ENCODE measurements around the gene SLC25A21. TPM values are rescaled to one million over a fixed set of nuclear protein-coding genes. Genes with fewer than 3 reads are reported as not detected.

Gene SLC25A21
- polyA plus RNA-seq, 2 of the 4 experiments (the other 2 are of a cell fraction), result 0.68 to 1.4 TPM

DNA sequence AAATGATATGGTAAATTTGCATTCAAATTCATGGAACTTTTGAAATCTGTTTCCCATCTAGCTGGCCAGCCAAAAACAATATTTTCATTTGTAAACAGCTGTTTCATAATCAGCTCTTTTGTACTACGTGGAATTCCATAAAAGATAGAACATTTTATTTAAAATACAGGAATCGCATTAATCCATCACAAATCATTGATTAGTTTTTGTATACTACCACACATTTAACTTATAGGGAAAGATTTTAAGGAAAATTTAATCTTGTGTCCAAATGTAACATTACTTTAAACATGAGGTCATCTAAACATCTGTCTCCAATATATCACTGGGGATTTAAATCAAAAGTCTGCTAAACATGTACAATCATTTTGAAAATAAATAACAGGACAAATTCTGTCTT lies 33.5 kb downstream of the SLC25A21 start:
- ChIA-PET CTCF (interaction anchor here (0.5 to 3.8 kb wide), 5 partner anchors 11 to 585 kb away, joined by 3 to 32 read pairs (median 3); no protein-coding TSS in a partner anchor), POLR2A (interaction anchor here (0.6 kb wide), 1 partner anchor 1142 kb away, joined by 4 read pairs; no protein-coding TSS in a partner anchor)
- Histone ChIP-seq H3K4me1 (no peaks in the 10 kb centered on the region), H3K4me3 (no peak overlapping the region), H3K9me3 (no peaks in the 10 kb centered on the region), H3K4me2 (no peak overlapping the region), H3K27ac (no peak overlapping the region)
- no peak for FAIRE-seq
- TF ChIP-seq HOXB5 (CRISPR knock-in tag; IDR thresholded peaks at IDR 0.05), result no peak
- no peak for TF ChIP-seq FOSL2 (IDR thresholded peaks at IDR 0.05)
- no peak for TF ChIP-seq FOSL2 (CRISPR knock-in tag; IDR thresholded peaks at IDR 0.05)
- TF ChIP-seq BHLHE40 (IDR thresholded peaks at IDR 0.05; ENCODE audit: low read depth, low read length), result no peak
- TF ChIP-seq KDM5A (IDR thresholded peaks at IDR 0.05), result no peak
- no peak for TF ChIP-seq TP53 (CRISPR knock-in tag; IDR thresholded peaks at IDR 0.05)
- no peak for TF ChIP-seq NPAS2 (CRISPR knock-in tag; IDR thresholded peaks at IDR 0.05; ENCODE audit: borderline replicate concordance)
- TF ChIP-seq POLR2A (IDR thresholded peaks at IDR 0.05; ENCODE audit: low read length), result no peak
- no peak for TF ChIP-seq SREBF2 (IDR thresholded peaks at IDR 0.05)
- TF ChIP-seq, protein P1, sequence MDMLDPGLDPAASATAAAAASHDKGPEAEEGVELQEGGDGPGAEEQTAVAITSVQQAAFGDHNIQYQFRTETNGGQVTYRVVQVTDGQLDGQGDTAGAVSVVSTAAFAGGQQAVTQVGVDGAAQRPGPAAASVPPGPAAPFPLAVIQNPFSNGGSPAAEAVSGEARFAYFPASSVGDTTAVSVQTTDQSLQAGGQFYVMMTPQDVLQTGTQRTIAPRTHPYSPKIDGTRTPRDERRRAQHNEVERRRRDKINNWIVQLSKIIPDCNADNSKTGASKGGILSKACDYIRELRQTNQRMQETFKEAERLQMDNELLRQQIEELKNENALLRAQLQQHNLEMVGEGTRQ (IDR thresholded peaks at IDR 0.05), result no peak
- TF ChIP-seq CBX8 (IDR thresholded peaks at IDR 0.05), result no peak
- no peak for TF ChIP-seq KDM1A (IDR thresholded peaks at IDR 0.05; ENCODE audit: low read depth)
- no peak for TF ChIP-seq HOXB13 (CRISPR knock-in tag; IDR thresholded peaks at IDR 0.05; ENCODE audit: low read depth)
- 67% methylated on average over 2 of the region's 2 CpGs for WGBS (ENCODE audit: missing lambda C conversion rate)
- no peak for DNase-seq (ENCODE audit: low read depth in 1 of 2, low spot score in 1 of 2)
- ATAC-seq, result no peak

DNA sequence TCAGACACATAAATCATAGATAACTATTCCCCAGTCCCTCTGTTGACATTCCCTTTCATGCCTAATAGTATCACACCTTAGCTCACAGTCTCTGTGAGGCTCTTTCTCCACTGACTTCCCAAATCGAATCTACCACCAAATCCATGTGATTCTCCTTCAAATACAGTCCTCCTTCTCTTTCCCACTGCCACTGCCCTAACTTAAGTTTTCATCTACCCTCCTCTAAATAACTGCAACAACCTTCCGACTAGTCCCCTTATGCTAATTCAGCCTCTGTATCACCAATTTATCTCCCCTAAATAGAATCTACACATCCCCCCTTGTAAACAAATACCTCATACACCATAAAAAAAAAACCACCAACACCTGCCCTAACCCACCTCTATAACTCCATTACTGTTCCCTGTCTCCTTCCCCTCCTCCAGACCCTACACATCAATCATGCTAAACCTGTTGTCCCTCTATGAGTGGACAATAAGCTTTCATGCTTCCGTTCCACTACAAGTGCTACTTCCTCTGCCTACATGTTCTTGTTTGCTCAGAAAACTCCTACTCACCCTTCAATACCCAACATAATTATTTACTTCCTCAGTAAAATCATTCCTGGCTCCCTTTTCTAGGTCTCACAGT lies 39.0 kb downstream of the SLC25A21 start:
- WGBS (ENCODE audit: missing lambda C conversion rate), result 66% methylated on average over 3 of the region's 3 CpGs
- no peak for FAIRE-seq
- Histone ChIP-seq H3K27ac (no peak overlapping the region), H3K4me1 (no peaks in the 10 kb centered on the region), H3K4me3 (no peak overlapping the region), H3K9me3 (no peaks in the 10 kb centered on the region), H3K4me2 (no peak overlapping the region)
- TF ChIP-seq RARB (CRISPR knock-in tag; IDR thresholded peaks at IDR 0.05) (no peak), RAD21 (conservative IDR thresholded peaks at IDR 0.05 in 1 of 2, IDR thresholded peaks at IDR 0.05 in 1 of 2) (no peak), POLR2AphosphoS2 (conservative IDR thresholded peaks at IDR 0.05; ENCODE audit: low read length) (no peak), ESRRA (IDR thresholded peaks at IDR 0.05; ENCODE audit: borderline replicate concordance, low read length) (no peak), ZFP36 (IDR thresholded peaks at IDR 0.05; ENCODE audit: borderline replicate concordance, partially characterized antibody) (no peak), HOXB13 (CRISPR knock-in tag; IDR thresholded peaks at IDR 0.05; ENCODE audit: low read depth) (no peak), CHD2 (IDR thresholded peaks at IDR 0.05; ENCODE audit: low read length, partially characterized antibody) (no peak), SREBF2 (IDR thresholded peaks at IDR 0.05) (no peak), RNF2 (IDR thresholded peaks at IDR 0.05; ENCODE audit: borderline replicate concordance, low read depth) (no peak), RCOR1 (IDR thresholded peaks at IDR 0.05; ENCODE audit: low read depth, low read length) (no peak), EHF (CRISPR knock-in tag; IDR thresholded peaks at IDR 0.05) (no peak)
- TF ChIP-seq, protein P2, sequence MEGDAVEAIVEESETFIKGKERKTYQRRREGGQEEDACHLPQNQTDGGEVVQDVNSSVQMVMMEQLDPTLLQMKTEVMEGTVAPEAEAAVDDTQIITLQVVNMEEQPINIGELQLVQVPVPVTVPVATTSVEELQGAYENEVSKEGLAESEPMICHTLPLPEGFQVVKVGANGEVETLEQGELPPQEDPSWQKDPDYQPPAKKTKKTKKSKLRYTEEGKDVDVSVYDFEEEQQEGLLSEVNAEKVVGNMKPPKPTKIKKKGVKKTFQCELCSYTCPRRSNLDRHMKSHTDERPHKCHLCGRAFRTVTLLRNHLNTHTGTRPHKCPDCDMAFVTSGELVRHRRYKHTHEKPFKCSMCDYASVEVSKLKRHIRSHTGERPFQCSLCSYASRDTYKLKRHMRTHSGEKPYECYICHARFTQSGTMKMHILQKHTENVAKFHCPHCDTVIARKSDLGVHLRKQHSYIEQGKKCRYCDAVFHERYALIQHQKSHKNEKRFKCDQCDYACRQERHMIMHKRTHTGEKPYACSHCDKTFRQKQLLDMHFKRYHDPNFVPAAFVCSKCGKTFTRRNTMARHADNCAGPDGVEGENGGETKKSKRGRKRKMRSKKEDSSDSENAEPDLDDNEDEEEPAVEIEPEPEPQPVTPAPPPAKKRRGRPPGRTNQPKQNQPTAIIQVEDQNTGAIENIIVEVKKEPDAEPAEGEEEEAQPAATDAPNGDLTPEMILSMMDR (IDR thresholded peaks at IDR 0.05), result no peak
- TF ChIP-seq, protein P3, sequence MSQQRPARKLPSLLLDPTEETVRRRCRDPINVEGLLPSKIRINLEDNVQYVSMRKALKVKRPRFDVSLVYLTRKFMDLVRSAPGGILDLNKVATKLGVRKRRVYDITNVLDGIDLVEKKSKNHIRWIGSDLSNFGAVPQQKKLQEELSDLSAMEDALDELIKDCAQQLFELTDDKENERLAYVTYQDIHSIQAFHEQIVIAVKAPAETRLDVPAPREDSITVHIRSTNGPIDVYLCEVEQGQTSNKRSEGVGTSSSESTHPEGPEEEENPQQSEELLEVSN (IDR thresholded peaks at IDR 0.05; ENCODE audit: borderline replicate concordance, low read depth), result no peak
- no peak for DNase-seq (ENCODE audit: low read depth in 1 of 2, low spot score in 1 of 2)
- no peak for ATAC-seq
- POLR2A ChIA-PET, result no interaction called here
- CTCF ChIA-PET, result interaction anchor here (0.9 to 3.1 kb wide), 4 partner anchors 8 to 485 kb away, joined by 4 to 18 read pairs (median 8); no protein-coding TSS in a partner anchor
